ENCODE data around the gene PTPN3. TPM values are rescaled to one million over a fixed set of nuclear protein-coding genes. Genes with fewer than 3 reads are reported as not detected.

The PTPN3 gene
- total RNA-seq, 4 donors from 2014 or later = 0.29 to 5.5 (median 2.1) TPM

- intact Hi-C loops (cut with DNase I; ENCODE audit: low total_unique reads) = no loop called here
- TF ChIP-seq POLR2A (IDR thresholded peaks at IDR 0.05) (no peak), CTCF (IDR thresholded peaks at IDR 0.05) (no peak)
- no peaks in the 10 kb centered on the region for H3K36me3 ChIP-seq
- H3K4me1 ChIP-seq = no peaks in the 10 kb centered on the region
- H3K4me3 ChIP-seq = no peak overlapping the region
- H3K9me3 ChIP-seq = no peaks in the 10 kb centered on the region
- DNase-seq = no peak
- H3K27me3 ChIP-seq = no peaks in the 10 kb centered on the region
- H3K27ac ChIP-seq = no peak overlapping the region
Observed at GRCh38 chr9:109329638-109330258, 168.4 kb downstream of the PTPN3 start.

GRCh38 chr9:109328978-109329637, 169.0 kb downstream of the PTPN3 start:
- peak in 1 of 2 donors; percentile 33 for DNase-seq

More at GRCh38 chr9:109328978-109329637, 169.0 kb downstream of the PTPN3 start:
- no peaks in the 10 kb centered on the region for H3K36me3 ChIP-seq
- no peaks in the 10 kb centered on the region for H3K9me3 ChIP-seq
- TF ChIP-seq POLR2A (IDR thresholded peaks at IDR 0.05) (no peak), CTCF (IDR thresholded peaks at IDR 0.05) (no peak)
- H3K27ac ChIP-seq = no peak overlapping the region
- intact Hi-C loops (cut with DNase I; ENCODE audit: low total_unique reads) = no loop called here
- no peak overlapping the region for H3K4me3 ChIP-seq
- H3K27me3 ChIP-seq = no peaks in the 10 kb centered on the region
- no peaks in the 10 kb centered on the region for H3K4me1 ChIP-seq

Small RNA genes lying within 50 kb of the gene (microRNA-seq; reads per million reads assigned to microRNA genes)
- gene MIR3927 (ENCODE audit: borderline microRNAs expressed, borderline replicate concordance) = not detected

Small RNA genes lying within 50 kb of the gene (small RNA-seq; reads per million reads assigned to genes)
- not detected for gene MIR3927

Other genes starting within 250 kb of the PTPN3 start
- 1 to 10 TPM in 2 of 4 donors, under 1 TPM in 2; under 0.01 to 3.9 (median 1.5) TPM for gene EPB41L4B, start 177.2 kb downstream of the PTPN3 start, total RNA-seq